ENCODE results near the gene PCED1B.

The PCED1B gene

DNA sequence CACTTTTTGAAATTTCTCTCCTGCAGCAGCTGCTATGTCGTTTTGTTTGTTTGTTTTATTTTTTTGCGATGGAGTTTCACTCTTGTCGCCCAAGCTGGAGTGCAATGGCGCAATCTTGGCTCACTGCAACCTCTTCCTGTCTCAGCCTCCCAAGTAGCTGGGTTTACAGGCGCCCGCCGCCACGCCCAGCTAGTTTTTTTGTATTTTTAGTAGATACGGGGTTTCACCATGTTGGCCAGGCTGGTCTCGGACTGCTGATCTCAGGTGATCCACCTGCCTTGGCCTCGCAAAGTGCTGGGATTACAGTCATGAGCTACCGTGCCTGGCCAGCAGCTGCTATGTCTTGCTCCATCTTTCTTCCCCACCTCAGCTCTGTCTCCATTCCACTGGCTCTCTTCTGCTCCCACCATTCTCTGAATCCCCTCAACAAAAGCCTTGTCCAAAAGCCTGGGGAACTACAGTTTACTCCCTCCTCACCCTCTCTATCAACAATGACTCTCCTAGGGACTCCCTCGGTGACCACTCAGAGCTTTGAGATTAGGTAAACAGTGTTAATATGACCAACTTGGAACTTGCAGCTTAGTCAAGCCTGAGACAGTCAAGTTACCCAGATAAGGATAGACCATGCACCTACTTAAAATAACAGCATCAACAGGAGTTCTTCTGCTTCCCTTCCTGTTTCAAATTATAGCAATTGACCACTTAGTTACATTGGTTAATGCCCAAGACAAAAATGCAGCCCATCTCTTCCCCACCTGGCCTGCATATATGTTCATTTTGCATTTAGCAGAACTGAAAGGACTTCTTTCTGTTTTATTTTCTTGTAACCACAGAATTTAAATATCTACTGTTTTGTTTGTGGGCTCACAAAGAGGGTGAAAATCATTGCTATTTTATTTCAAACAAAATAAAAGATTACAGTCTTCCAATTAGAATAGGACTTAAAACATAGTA is 189.4 kb downstream of the PCED1B start:
- Histone ChIP-seq H3K4me3 (ENCODE audit: insufficient read depth, low read length, poor library complexity, severe bottlenecking) (peak overlapping the region; percentile 33), H3F3A (ENCODE audit: insufficient read depth) (peaks cover 27% of the 10 kb centered on the region), H3K9me2 (replicated peaks; ENCODE audit: insufficient read depth, low read length) (no peaks in the 10 kb centered on the region), H3K79me2 (ENCODE audit: insufficient read depth, low read length) (no peaks in the 10 kb centered on the region), H2AFZ (ENCODE audit: low read depth, low read length, severe bottlenecking) (peak overlapping the region; percentile 2), H3K9ac (ENCODE audit: low read length) (peak overlapping the region; percentile 42), H3K27ac (ENCODE audit: low read depth, low read length) (peak overlapping the region; percentile 89), H3K9me3 (ENCODE audit: insufficient read depth, low read length) (peaks cover 5% of the 10 kb centered on the region; the same call in 1 of the 2 replicates), H3K36me3 (ENCODE audit: low read length) (peaks cover 5% of the 10 kb centered on the region; the same call in 1 of the 2 replicates), H3K27me3 (ENCODE audit: low read length) (no peaks in the 10 kb centered on the region), H4K20me1 (ENCODE audit: low read depth, low read length) (no peaks in the 10 kb centered on the region), H3K4me2 (ENCODE audit: low read depth, low read length, poor library complexity, severe bottlenecking) (peak overlapping the region; percentile 64)
- TF ChIP-seq EZH2phosphoT487 (conservative IDR thresholded peaks at IDR 0.05; ENCODE audit: low read length), result no peak
- TF ChIP-seq, protein P1, sequence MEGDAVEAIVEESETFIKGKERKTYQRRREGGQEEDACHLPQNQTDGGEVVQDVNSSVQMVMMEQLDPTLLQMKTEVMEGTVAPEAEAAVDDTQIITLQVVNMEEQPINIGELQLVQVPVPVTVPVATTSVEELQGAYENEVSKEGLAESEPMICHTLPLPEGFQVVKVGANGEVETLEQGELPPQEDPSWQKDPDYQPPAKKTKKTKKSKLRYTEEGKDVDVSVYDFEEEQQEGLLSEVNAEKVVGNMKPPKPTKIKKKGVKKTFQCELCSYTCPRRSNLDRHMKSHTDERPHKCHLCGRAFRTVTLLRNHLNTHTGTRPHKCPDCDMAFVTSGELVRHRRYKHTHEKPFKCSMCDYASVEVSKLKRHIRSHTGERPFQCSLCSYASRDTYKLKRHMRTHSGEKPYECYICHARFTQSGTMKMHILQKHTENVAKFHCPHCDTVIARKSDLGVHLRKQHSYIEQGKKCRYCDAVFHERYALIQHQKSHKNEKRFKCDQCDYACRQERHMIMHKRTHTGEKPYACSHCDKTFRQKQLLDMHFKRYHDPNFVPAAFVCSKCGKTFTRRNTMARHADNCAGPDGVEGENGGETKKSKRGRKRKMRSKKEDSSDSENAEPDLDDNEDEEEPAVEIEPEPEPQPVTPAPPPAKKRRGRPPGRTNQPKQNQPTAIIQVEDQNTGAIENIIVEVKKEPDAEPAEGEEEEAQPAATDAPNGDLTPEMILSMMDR (IDR thresholded peaks at IDR 0.05; ENCODE audit: insufficient read depth, low read length, poor library complexity, severe bottlenecking), result no peak

DNA sequence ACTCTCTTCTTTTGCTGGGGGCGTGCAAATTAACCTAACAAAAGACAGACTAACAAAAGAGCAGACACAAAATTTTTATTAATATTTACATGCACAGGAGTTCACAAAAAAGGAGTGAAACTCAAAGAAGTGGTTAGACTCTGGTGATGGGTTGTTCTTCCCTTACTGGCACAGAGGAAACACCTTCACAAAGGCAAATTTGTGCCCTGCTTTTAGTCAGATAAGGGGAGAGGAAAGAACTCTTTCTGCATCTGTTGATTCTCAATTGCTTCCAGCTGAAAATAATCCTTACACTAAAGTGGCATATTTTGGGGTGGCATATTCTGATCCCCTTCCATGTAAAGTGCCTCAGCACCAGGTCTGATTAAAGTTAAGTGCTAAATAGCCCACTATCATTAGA is 190.5 kb downstream of the PCED1B start:
- peak overlapping the region; percentile 64 for H3K4me2 ChIP-seq (ENCODE audit: low read depth, low read length, poor library complexity, severe bottlenecking)
- peak overlapping the region; percentile 33 for H3K4me3 ChIP-seq (ENCODE audit: insufficient read depth, low read length, poor library complexity, severe bottlenecking)
- peaks cover 5% of the 10 kb centered on the region; the same call in 1 of the 2 replicates for H3K36me3 ChIP-seq (ENCODE audit: low read length)
- H3K27ac ChIP-seq (ENCODE audit: low read depth, low read length), result peak overlapping the region; percentile 89
- peaks cover 27% of the 10 kb centered on the region for H3F3A ChIP-seq (ENCODE audit: insufficient read depth)
- peak overlapping the region; percentile 62 for H2AFZ ChIP-seq (ENCODE audit: low read depth, low read length, severe bottlenecking)
- H3K79me2 ChIP-seq (ENCODE audit: insufficient read depth, low read length), result no peaks in the 10 kb centered on the region
- TF ChIP-seq, protein P1 (IDR thresholded peaks at IDR 0.05; ENCODE audit: insufficient read depth, low read length, poor library complexity, severe bottlenecking), result no peak
- no peak for TF ChIP-seq EZH2phosphoT487 (conservative IDR thresholded peaks at IDR 0.05; ENCODE audit: low read length)
- no peaks in the 10 kb centered on the region for H3K9me2 ChIP-seq (replicated peaks; ENCODE audit: insufficient read depth, low read length)
- no peaks in the 10 kb centered on the region for H3K27me3 ChIP-seq (ENCODE audit: low read length)
- peak overlapping the region; percentile 42 for H3K9ac ChIP-seq (ENCODE audit: low read length)
- peaks cover 5% of the 10 kb centered on the region; the same call in 1 of the 2 replicates for H3K9me3 ChIP-seq (ENCODE audit: insufficient read depth, low read length)
- H4K20me1 ChIP-seq (ENCODE audit: low read depth, low read length), result no peaks in the 10 kb centered on the region

DNA sequence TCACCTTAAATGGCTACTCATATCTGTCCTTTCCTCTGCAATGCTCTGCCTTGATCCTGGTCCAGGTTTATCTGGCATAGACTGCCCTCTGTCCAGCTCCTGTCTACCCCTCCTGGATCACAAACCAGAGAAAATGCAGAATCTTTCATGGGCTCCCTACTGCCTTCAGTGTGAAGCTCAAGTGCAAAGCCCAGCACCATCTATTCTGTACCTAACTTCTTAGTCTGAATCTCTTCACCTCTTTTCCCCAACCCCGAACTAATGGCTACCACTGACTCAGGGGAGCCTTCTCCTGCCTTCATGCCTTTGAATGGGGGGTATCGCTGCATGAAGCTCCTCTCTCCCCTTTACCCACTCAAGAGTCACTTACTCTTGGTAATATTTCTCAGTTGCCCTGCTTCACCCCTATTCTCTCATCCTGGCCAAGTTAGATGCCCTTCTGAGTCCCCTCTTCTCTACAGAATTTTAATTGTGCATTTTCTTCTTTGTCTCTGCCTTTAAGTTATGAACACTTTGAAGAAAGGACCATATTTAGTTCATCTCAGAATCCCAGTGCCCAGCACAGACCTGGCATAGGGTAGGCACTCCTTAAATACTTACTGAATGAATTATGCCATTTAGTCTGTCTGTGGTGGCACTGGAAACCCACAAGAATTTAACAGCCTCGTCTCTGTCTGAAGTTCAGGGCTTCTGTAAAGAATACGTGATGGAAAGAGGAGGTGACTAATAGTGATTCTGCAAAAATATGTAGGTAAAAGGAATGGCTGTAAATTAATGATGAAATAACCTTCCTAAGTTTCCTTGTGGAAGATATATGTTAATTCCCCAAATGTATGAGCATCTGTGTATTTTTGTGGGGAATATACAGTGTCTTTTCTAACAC is 191.6 kb downstream of the PCED1B start:
- Histone ChIP-seq H3K27ac (ENCODE audit: low read depth, low read length) (peak overlapping the region; percentile 89), H3K79me2 (ENCODE audit: insufficient read depth, low read length) (no peaks in the 10 kb centered on the region), H3K27me3 (ENCODE audit: low read length) (no peaks in the 10 kb centered on the region), H4K20me1 (ENCODE audit: low read depth, low read length) (no peaks in the 10 kb centered on the region), H3K9ac (ENCODE audit: low read length) (peak overlapping the region; percentile 42), H3K4me3 (ENCODE audit: insufficient read depth, low read length, poor library complexity, severe bottlenecking) (no peak overlapping the region), H3F3A (ENCODE audit: insufficient read depth) (peaks cover 27% of the 10 kb centered on the region), H3K9me2 (replicated peaks; ENCODE audit: insufficient read depth, low read length) (no peaks in the 10 kb centered on the region), H2AFZ (ENCODE audit: low read depth, low read length, severe bottlenecking) (no peak overlapping the region), H3K36me3 (ENCODE audit: low read length) (peaks cover 5% of the 10 kb centered on the region; the same call in 1 of the 2 replicates), H3K9me3 (ENCODE audit: insufficient read depth, low read length) (peaks cover 5% of the 10 kb centered on the region; the same call in 1 of the 2 replicates), H3K4me2 (ENCODE audit: low read depth, low read length, poor library complexity, severe bottlenecking) (peak overlapping the region; percentile 17)
- TF ChIP-seq, protein P1 (IDR thresholded peaks at IDR 0.05; ENCODE audit: insufficient read depth, low read length, poor library complexity, severe bottlenecking), result no peak
- TF ChIP-seq EZH2phosphoT487 (conservative IDR thresholded peaks at IDR 0.05; ENCODE audit: low read length), result no peak
